HEK293T (cell line): ENCODE measurements around the gene PCIF1.

ENCODE experiments used
- CTCF ChIA-PET: fragments of 350-600 bp; formaldehyde crosslinking; extraction: SDS; loops from one replicate; lab custom pipeline; 2021; ENCODE audit warnings: antibody characterized with exemption, inconsistent platforms; lab: Yijun Ruan, JAX
- POLR2A ChIA-PET: fragments of 350-600 bp; formaldehyde crosslinking; extraction: SDS; loops from one replicate; lab custom pipeline; 2020; ENCODE audit warnings: antibody characterized with exemption, inconsistent platforms; lab: Yijun Ruan, JAX
- DNase-seq: peaks from one replicate; pipeline ENCODE4 v3.0.0; 2012; ENCODE audit warnings: mixed read lengths; ENCODE audit errors: extremely low spot score
- ARNT ChIP-seq: fragments of 450-650 bp; IDR thresholded peaks from 2 replicates; pipeline ENCODE4 v1.6.1; 2017; ENCODE audit warnings: mild to moderate bottlenecking
- BHLHE40 ChIP-seq: fragments of 450-650 bp; IDR thresholded peaks from 2 replicates; pipeline ENCODE4 v1.6.1; 2016; ENCODE audit warnings: mild to moderate bottlenecking, moderate library complexity, borderline replicate concordance
- CTBP1 ChIP-seq: fragments of 450-650 bp; IDR thresholded peaks from 2 replicates; pipeline ENCODE4 v1.6.1; 2016; ENCODE audit warnings: borderline replicate concordance
- ELF4 ChIP-seq: fragments of 450-650 bp; IDR thresholded peaks from 2 replicates; pipeline ENCODE4 v1.6.1; 2017; ENCODE audit warnings: antibody characterized with exemption
- FOXA1 ChIP-seq: fragments of 450-650 bp; IDR thresholded peaks from 2 replicates; pipeline ENCODE4 v1.6.1; 2016; ENCODE audit warnings: mild to moderate bottlenecking
- FOXK2 ChIP-seq: fragments of 450-650 bp; IDR thresholded peaks from 2 replicates; pipeline ENCODE4 v1.6.1; 2016; ENCODE audit warnings: mild to moderate bottlenecking
- FOXM1 ChIP-seq: fragments of 450-650 bp; IDR thresholded peaks from 2 replicates; pipeline ENCODE4 v1.6.1; 2017; ENCODE audit warnings: mild to moderate bottlenecking, borderline replicate concordance
- HDGF ChIP-seq: fragments of 450-650 bp; IDR thresholded peaks from 2 replicates; pipeline ENCODE4 v1.6.1; 2017; ENCODE audit warnings: antibody characterized with exemption, borderline replicate concordance
- L3MBTL2 ChIP-seq: fragments of 450-650 bp; conservative IDR thresholded peaks from 2 replicates; pipeline ENCODE4 v1.6.1; 2016; ENCODE audit warnings: mild to moderate bottlenecking
- LEF1 ChIP-seq: fragments of 450-650 bp; IDR thresholded peaks from 2 replicates; pipeline ENCODE4 v1.6.1; 2017; ENCODE audit warnings: mild to moderate bottlenecking, borderline replicate concordance
- NFRKB ChIP-seq: fragments of 450-650 bp; IDR thresholded peaks from 2 replicates; pipeline ENCODE4 v1.6.1; 2016; ENCODE audit warnings: mild to moderate bottlenecking, moderate library complexity
- PKNOX1 ChIP-seq: fragments of 450-650 bp; IDR thresholded peaks from 2 replicates; pipeline ENCODE4 v1.6.1; 2016
- SP1 ChIP-seq: fragments of 450-650 bp; IDR thresholded peaks from 2 replicates; pipeline ENCODE4 v1.6.1; 2017
- SUZ12 ChIP-seq: fragments of 450-650 bp; IDR thresholded peaks from 2 replicates; pipeline ENCODE4 v1.6.1; 2016; ENCODE audit warnings: mild to moderate bottlenecking
- TARDBP ChIP-seq: fragments of 450-650 bp; IDR thresholded peaks from 2 replicates; pipeline ENCODE4 v1.6.1; 2016
- ZNF384 ChIP-seq: fragments of 450-650 bp; IDR thresholded peaks from 2 replicates; pipeline ENCODE4 v1.6.1; 2016

The PCIF1 gene

GRCh38 chr20:45902199-45902701 is 32.2 kb upstream of the PCIF1 start:
- ChIA-PET POLR2A (interaction anchor here (1.8 kb wide), 1 partner anchor 32 kb away, joined by 3 read pairs; no protein-coding TSS in a partner anchor), CTCF (no interaction called here)
- TF ChIP-seq CTBP1 (no peak), NFRKB (no peak), SP1 (no peak), LEF1 (no peak), SUZ12 (no peak), FOXA1 (no peak), TARDBP (no peak), FOXM1 (no peak), BHLHE40 (no peak)
- no peak for DNase-seq

- TF ChIP-seq SUZ12 (no peak), BHLHE40 (no peak), ZNF384 (no peak), SP1 (no peak), LEF1 (no peak), NFRKB (no peak), ARNT (no peak), ELF4 (no peak), FOXK2 (no peak), FOXM1 (no peak), CTBP1 (no peak), TARDBP (no peak), HDGF (no peak), L3MBTL2 (no peak), PKNOX1 (no peak), FOXA1 (no peak)
- CTCF ChIA-PET: no interaction called here
- POLR2A ChIA-PET: interaction anchor here (0.7 to 3.0 kb wide), 10 partner anchors 13 to 71 kb away, joined by 3 to 16 read pairs (median 4); partner anchors contain the start of genes CTSA, SNX21 and ZSWIM1
- DNase-seq: no peak
Measured at GRCh38 chr20:45904583-45905504, 29.6 kb upstream of the PCIF1 start.

- CTCF ChIA-PET: no interaction called here
- no peak for DNase-seq
- POLR2A ChIA-PET: interaction anchor here (0.7 to 3.0 kb wide), 10 partner anchors 14 to 72 kb away, joined by 3 to 16 read pairs (median 4); partner anchors contain the start of genes CTSA, SNX21 and ZSWIM1
- TF ChIP-seq SUZ12 (no peak), ELF4 (no peak), FOXK2 (no peak), BHLHE40 (no peak), TARDBP (no peak), FOXA1 (no peak), FOXM1 (no peak), L3MBTL2 (no peak), SP1 (no peak), PKNOX1 (no peak), NFRKB (no peak), LEF1 (no peak), CTBP1 (no peak), ARNT (no peak), HDGF (no peak), ZNF384 (no peak)
Measured at GRCh38 chr20:45905505-45906079, 28.9 kb upstream of the PCIF1 start.

GRCh38 chr20:45907219-45907948 is 27.1 kb upstream of the PCIF1 start:
- ChIA-PET CTCF (interaction anchor here (0.9 kb wide), 1 partner anchor 63 kb away, joined by 4 read pairs; no protein-coding TSS in a partner anchor), POLR2A (interaction anchor here (3.0 kb wide), 1 partner anchor 26 kb away, joined by 16 read pairs; the partner anchor contains the start of gene ZSWIM1)
- DNase-seq: no peak
- TF ChIP-seq ZNF384: no peak
- no peak for TF ChIP-seq PKNOX1

- CTCF ChIA-PET: interaction anchor here (0.9 kb wide), 1 partner anchor 62 kb away, joined by 4 read pairs; no protein-coding TSS in a partner anchor
- TF ChIP-seq FOXM1 (no peak), FOXK2 (no peak), LEF1 (no peak), SUZ12 (no peak), PKNOX1 (no peak), FOXA1 (no peak), CTBP1 (no peak), ARNT (no peak), BHLHE40 (no peak), HDGF (no peak), TARDBP (no peak), ELF4 (no peak)
- POLR2A ChIA-PET: no interaction called here
- no peak for DNase-seq
Measured at GRCh38 chr20:45908084-45908483, 26.4 kb upstream of the PCIF1 start.
